Fibroblast of lung (primary cell): ENCODE data around the gene NSG2.

ENCODE experiments used
- EZH2 ChIP-seq: IDR thresholded peaks from 2 replicates; pipeline ENCODE4 v1.5.1; 2012; ENCODE audit warnings: low read length, control low read depth, mild to moderate bottlenecking; ENCODE audit errors: missing control alignments
- TF ChIP-seq, protein P1 (sequence below), 2 donors: IDR thresholded peaks in 1 of 2; conservative IDR thresholded peaks in 1 of 2; 1 replicate in 1 of 2; 2 replicates in 1 of 2; pipeline ENCODE4 v1.5.1; 2011 to 2012; ENCODE audit warnings: low read length in 2 of 2, control low read depth in 1 of 2, inconsistent platforms in 1 of 2, low read depth in 1 of 2, mild to moderate bottlenecking in 1 of 2

DNA sequence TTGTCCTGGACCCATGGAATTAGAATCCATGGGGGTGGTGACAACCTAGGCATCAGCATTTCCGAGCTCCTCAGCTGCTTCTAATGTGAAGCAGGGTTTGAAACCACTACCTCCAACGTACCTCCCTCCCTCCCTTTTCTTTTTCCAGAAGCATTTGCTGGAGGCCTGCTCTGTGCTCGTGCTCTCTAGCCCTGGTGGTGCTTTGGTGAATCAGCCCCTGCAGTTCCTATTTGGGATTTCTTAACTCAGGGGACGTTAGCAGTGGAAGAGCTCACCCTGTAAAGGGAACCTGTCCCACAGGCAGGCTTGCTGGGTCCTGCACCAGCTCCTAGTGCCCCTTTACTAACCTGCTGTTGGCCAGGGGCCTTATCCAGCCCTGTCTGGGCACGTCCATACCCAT, 55.0 kb downstream of the NSG2 start:
- TF ChIP-seq, protein P1, sequence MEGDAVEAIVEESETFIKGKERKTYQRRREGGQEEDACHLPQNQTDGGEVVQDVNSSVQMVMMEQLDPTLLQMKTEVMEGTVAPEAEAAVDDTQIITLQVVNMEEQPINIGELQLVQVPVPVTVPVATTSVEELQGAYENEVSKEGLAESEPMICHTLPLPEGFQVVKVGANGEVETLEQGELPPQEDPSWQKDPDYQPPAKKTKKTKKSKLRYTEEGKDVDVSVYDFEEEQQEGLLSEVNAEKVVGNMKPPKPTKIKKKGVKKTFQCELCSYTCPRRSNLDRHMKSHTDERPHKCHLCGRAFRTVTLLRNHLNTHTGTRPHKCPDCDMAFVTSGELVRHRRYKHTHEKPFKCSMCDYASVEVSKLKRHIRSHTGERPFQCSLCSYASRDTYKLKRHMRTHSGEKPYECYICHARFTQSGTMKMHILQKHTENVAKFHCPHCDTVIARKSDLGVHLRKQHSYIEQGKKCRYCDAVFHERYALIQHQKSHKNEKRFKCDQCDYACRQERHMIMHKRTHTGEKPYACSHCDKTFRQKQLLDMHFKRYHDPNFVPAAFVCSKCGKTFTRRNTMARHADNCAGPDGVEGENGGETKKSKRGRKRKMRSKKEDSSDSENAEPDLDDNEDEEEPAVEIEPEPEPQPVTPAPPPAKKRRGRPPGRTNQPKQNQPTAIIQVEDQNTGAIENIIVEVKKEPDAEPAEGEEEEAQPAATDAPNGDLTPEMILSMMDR (conservative IDR thresholded peaks at IDR 0.05 in 1 of 2, IDR thresholded peaks at IDR 0.05 in 1 of 2; ENCODE audit: low read depth in 1 of 2, low read length in 2 of 2) = no peak
- TF ChIP-seq EZH2 = no peak
